ENCODE measurements around the gene KLC1. TPM values are rescaled to one million over a fixed set of nuclear protein-coding genes. Genes with fewer than 3 reads are reported as not detected.

KLC1 gene
- polyA plus RNA-seq, 2 of the 4 experiments (the other 2 are of a cell fraction), result 81.8 to 150 TPM

DNA sequence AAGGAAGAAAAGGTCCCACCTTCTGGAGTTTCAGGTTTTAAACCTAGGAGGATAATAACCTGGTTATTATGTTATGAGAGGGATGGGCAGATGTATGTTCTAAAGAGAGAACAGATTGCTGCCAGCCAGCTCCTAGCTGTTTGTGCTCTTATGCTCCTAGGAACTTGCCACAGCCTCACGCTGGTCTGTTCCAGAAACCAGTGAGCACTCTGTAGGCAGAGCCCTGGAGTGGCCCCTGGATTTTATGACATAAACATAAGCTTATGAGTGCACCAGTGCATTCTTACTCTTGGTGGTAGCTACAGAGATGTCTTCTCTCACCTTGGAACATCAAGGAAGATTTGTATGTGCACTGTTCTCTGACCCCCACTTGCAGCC is 27.7 kb downstream of the KLC1 start:
- DNase-seq (ENCODE audit: low read depth in 1 of 2, low spot score in 1 of 2) (no peak), FAIRE-seq (no peak), ATAC-seq (no peak)
- CTCF ChIA-PET, result interaction anchor here (0.6 to 1.2 kb wide), 3 partner anchors 11 to 23 kb away, joined by 3 read pairs; no protein-coding TSS in a partner anchor
- Histone ChIP-seq H3K4me2 (no peak overlapping the region), H3K4me1 (peaks cover 2% of the 10 kb centered on the region; the same call in 1 of the 3 replicates), H3K27ac (no peak overlapping the region), H3K9me3 (no peaks in the 10 kb centered on the region), H3K4me3 (no peak overlapping the region)
- TF ChIP-seq NR3C1 (IDR thresholded peaks at IDR 0.05) (no peak), JUN (IDR thresholded peaks at IDR 0.05) (no peak), PHF8 (IDR thresholded peaks at IDR 0.05; ENCODE audit: borderline replicate concordance, low read depth) (no peak), HOXB13 (CRISPR knock-in tag; IDR thresholded peaks at IDR 0.05; ENCODE audit: low read depth) (no peak)
- WGBS (ENCODE audit: missing lambda C conversion rate), result 31% methylated on average over 1 of the region's 1 CpG
- POLR2A ChIA-PET, result interaction anchor here (0.6 kb wide), 1 partner anchor 321 kb away, joined by 5 read pairs; no protein-coding TSS in a partner anchor

- no peak overlapping the region for H3K27ac ChIP-seq
- no peak for ATAC-seq
- H3K4me1 ChIP-seq, result no peaks in the 10 kb centered on the region
- TF ChIP-seq, protein P1, sequence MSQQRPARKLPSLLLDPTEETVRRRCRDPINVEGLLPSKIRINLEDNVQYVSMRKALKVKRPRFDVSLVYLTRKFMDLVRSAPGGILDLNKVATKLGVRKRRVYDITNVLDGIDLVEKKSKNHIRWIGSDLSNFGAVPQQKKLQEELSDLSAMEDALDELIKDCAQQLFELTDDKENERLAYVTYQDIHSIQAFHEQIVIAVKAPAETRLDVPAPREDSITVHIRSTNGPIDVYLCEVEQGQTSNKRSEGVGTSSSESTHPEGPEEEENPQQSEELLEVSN (IDR thresholded peaks at IDR 0.05; ENCODE audit: borderline replicate concordance, low read depth), result no peak
- no peak for TF ChIP-seq SREBF2 (IDR thresholded peaks at IDR 0.05)
- TF ChIP-seq NFE2L2 (conservative IDR thresholded peaks at IDR 0.05; ENCODE audit: low read length), result no peak
- no peak for TF ChIP-seq RCOR1 (IDR thresholded peaks at IDR 0.05; ENCODE audit: low read depth, low read length)
- no peak for TF ChIP-seq FOXS1 (CRISPR knock-in tag; IDR thresholded peaks at IDR 0.05)
- TF ChIP-seq CBX8 (IDR thresholded peaks at IDR 0.05), result no peak
- TF ChIP-seq ZFP36 (IDR thresholded peaks at IDR 0.05; ENCODE audit: borderline replicate concordance, partially characterized antibody), result no peak
- TF ChIP-seq KDM5A (IDR thresholded peaks at IDR 0.05), result no peak
- TF ChIP-seq FOSL2 (IDR thresholded peaks at IDR 0.05), result no peak
- TF ChIP-seq FOSL2 (CRISPR knock-in tag; IDR thresholded peaks at IDR 0.05), result no peak
- TF ChIP-seq, protein P2, sequence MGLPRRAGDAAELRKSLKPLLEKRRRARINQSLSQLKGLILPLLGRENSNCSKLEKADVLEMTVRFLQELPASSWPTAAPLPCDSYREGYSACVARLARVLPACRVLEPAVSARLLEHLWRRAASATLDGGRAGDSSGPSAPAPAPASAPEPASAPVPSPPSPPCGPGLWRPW (IDR thresholded peaks at IDR 0.05), result no peak
- TF ChIP-seq HOXB5 (CRISPR knock-in tag; IDR thresholded peaks at IDR 0.05), result no peak
- TF ChIP-seq, protein P3, sequence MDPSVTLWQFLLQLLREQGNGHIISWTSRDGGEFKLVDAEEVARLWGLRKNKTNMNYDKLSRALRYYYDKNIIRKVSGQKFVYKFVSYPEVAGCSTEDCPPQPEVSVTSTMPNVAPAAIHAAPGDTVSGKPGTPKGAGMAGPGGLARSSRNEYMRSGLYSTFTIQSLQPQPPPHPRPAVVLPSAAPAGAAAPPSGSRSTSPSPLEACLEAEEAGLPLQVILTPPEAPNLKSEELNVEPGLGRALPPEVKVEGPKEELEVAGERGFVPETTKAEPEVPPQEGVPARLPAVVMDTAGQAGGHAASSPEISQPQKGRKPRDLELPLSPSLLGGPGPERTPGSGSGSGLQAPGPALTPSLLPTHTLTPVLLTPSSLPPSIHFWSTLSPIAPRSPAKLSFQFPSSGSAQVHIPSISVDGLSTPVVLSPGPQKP (IDR thresholded peaks at IDR 0.05; ENCODE audit: low read depth, low read length), result no peak
- TF ChIP-seq, protein P4, sequence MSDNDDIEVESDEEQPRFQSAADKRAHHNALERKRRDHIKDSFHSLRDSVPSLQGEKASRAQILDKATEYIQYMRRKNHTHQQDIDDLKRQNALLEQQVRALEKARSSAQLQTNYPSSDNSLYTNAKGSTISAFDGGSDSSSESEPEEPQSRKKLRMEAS (IDR thresholded peaks at IDR 0.05), result no peak
- no peak for TF ChIP-seq RFX5 (IDR thresholded peaks at IDR 0.05)
- ChIA-PET POLR2A (interaction anchor here (0.6 kb wide), 1 partner anchor 320 kb away, joined by 5 read pairs; no protein-coding TSS in a partner anchor), CTCF (interaction anchor here (1.2 kb wide), 1 partner anchor 11 kb away, joined by 3 read pairs; no protein-coding TSS in a partner anchor)
- DNase-seq (ENCODE audit: low read depth in 1 of 2, low spot score in 1 of 2), result no peak
- no peaks in the 10 kb centered on the region for H3K9me3 ChIP-seq
- WGBS (ENCODE audit: missing lambda C conversion rate), result 87% methylated on average over 13 of the region's 13 CpGs
- no peak overlapping the region for H3K4me2 ChIP-seq
- no peak for FAIRE-seq
- no peak overlapping the region for H3K4me3 ChIP-seq
Measured at GRCh38 chr14:103657471-103657870, 28.5 kb downstream of the KLC1 start.

DNA sequence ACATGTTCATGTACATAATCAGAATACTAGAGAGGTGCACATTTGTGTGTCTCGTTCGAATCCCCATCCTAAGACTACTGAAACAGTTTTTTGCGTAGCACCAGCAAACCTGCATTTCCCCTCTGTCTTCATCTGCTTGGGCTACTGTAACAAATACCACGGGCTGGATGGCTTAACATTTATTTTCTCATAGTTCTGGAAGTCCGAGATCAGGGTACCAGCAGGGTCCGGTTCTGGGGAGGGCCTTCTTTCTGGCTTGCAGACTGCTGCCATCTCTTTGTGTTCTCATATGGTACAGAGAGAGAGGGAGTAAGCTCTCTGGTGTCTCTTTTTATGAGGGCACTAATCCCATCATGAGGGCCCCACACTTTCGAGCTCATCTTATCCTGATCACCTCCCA is 30.6 kb downstream of the KLC1 start:
- no peak for ATAC-seq
- CTCF ChIA-PET, result interaction anchor here (1.3 kb wide), 1 partner anchor 9 kb away, joined by 8 read pairs; no protein-coding TSS in a partner anchor
- Histone ChIP-seq H3K9me3 (no peaks in the 10 kb centered on the region), H3K4me2 (no peak overlapping the region), H3K4me3 (no peak overlapping the region), H3K4me1 (no peaks in the 10 kb centered on the region), H3K27ac (no peak overlapping the region)
- WGBS (ENCODE audit: missing lambda C conversion rate), result 92% methylated on average over 7 of the region's 7 CpGs
- POLR2A ChIA-PET, result no interaction called here
- FAIRE-seq, result no peak
- no peak for DNase-seq (ENCODE audit: low read depth in 1 of 2, low spot score in 1 of 2)
- TF ChIP-seq, protein P5, sequence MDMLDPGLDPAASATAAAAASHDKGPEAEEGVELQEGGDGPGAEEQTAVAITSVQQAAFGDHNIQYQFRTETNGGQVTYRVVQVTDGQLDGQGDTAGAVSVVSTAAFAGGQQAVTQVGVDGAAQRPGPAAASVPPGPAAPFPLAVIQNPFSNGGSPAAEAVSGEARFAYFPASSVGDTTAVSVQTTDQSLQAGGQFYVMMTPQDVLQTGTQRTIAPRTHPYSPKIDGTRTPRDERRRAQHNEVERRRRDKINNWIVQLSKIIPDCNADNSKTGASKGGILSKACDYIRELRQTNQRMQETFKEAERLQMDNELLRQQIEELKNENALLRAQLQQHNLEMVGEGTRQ (IDR thresholded peaks at IDR 0.05), result no peak
- TF ChIP-seq FOSL2 (IDR thresholded peaks at IDR 0.05) (no peak), FOSL2 (CRISPR knock-in tag; IDR thresholded peaks at IDR 0.05) (no peak), HDAC2 (IDR thresholded peaks at IDR 0.05) (no peak), HMGXB4 (CRISPR knock-in tag; IDR thresholded peaks at IDR 0.05; ENCODE audit: borderline replicate concordance) (no peak), MAFK (IDR thresholded peaks at IDR 0.05; ENCODE audit: partially characterized antibody) (no peak), JUNB (IDR thresholded peaks at IDR 0.05) (no peak), KDM1A (IDR thresholded peaks at IDR 0.05; ENCODE audit: low read depth) (no peak), RNF2 (IDR thresholded peaks at IDR 0.05; ENCODE audit: borderline replicate concordance, low read depth) (no peak), KDM5A (IDR thresholded peaks at IDR 0.05) (no peak), CBX8 (IDR thresholded peaks at IDR 0.05) (no peak), EHF (CRISPR knock-in tag; IDR thresholded peaks at IDR 0.05) (no peak), EHMT2 (IDR thresholded peaks at IDR 0.05; ENCODE audit: low read depth) (no peak), NR3C1 (IDR thresholded peaks at IDR 0.05) (no peak), HOXB5 (CRISPR knock-in tag; IDR thresholded peaks at IDR 0.05) (no peak)
- TF ChIP-seq, protein P6, sequence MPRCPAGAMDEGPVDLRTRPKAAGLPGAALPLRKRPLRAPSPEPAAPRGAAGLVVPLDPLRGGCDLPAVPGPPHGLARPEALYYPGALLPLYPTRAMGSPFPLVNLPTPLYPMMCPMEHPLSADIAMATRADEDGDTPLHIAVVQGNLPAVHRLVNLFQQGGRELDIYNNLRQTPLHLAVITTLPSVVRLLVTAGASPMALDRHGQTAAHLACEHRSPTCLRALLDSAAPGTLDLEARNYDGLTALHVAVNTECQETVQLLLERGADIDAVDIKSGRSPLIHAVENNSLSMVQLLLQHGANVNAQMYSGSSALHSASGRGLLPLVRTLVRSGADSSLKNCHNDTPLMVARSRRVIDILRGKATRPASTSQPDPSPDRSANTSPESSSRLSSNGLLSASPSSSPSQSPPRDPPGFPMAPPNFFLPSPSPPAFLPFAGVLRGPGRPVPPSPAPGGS (IDR thresholded peaks at IDR 0.05), result no peak
- TF ChIP-seq, protein P1 (IDR thresholded peaks at IDR 0.05; ENCODE audit: borderline replicate concordance, low read depth), result no peak

Data from A549 (cell line).